Measurements from ENCODE around the gene FOLR2. TPM values are rescaled to one million over a fixed set of nuclear protein-coding genes. Genes with fewer than 3 reads are reported as not detected.

FOLR2 gene
- total and polyA plus RNA-seq, 2 donors, result 19.6 to 31.9 TPM

DNA sequence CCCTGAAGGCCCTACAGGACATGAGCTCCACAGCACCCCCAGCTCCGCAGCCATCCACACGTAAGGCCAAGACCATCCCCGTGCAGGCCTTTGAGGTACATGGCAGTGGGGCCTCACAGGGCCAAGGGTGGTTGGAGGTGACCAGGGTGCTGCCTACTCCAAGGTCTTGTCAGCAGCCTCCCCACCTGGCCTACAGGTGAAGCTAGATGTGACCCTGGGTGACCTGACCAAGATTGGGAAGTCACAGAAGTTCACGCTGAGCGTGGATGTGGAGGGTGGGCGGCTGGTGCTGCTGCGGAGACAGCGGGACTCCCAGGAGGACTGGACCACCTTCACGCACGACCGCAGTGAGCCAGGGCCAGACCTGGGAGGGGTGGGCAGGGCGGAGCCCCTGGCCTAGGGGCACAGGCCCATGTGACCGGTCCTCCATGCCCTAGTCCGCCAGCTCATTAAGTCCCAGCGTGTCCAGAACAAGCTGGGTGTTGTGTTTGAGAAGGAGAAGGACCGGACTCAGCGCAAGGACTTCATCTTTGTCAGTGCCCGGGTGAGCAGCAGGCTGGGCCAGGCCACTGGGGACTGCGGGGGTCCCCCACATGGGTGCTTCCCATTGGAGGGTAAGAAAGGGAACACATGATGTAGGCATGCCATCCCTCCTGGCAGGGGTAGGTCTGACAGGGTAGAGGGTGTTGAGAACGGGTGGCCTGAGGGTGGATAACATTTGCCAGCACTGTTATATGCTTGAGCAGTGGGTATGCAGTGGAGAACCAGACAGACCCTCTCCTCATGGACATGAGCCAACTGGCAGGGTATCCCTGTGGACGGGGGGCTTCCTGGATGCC is 13.6 kb downstream of the FOLR2 start:
- Histone ChIP-seq H3K4me3 (ENCODE audit: low read depth, low read length) (no peak overlapping the region), H3K36me3 (ENCODE audit: insufficient read depth) (peaks cover 5% of the 10 kb centered on the region), H3K27ac (ENCODE audit: low read depth) (no peak overlapping the region), H3K4me1 (ENCODE audit: insufficient read depth) (no peaks in the 10 kb centered on the region)
- DNase-seq (ENCODE audit: extremely low spot score), result no peak
- WGBS, result 89% methylated on average over 21 of the region's 21 CpGs

DNA sequence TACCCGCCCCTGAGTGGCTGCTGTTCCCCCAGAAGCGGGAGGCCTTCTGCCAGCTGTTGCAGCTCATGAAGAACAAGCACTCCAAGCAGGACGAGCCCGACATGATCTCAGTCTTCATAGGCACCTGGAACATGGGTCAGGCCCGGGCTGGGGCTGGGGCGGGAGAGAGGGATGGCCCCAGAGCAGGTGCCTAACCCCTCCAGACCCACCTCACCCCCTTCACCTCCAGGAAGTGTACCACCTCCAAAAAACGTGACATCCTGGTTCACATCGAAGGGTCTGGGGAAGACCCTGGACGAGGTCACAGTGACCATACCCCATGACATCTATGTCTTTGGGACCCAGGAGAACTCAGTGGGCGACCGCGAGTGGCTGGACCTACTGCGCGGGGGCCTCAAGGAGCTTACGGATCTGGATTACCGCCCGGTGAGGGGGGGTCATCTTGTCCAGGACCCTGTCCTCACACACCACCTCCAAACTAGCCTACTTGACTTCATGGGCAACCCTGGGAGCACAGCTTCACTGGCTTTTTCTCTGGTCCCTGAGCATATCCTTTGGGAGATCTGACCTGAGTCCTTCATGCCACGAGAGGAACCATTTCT is 14.3 kb downstream of the FOLR2 start:
- no peaks in the 10 kb centered on the region for H3K4me1 ChIP-seq (ENCODE audit: insufficient read depth)
- WGBS, result 87% methylated on average over 18 of the region's 18 CpGs
- no peak overlapping the region for H3K4me3 ChIP-seq (ENCODE audit: low read depth, low read length)
- H3K36me3 ChIP-seq (ENCODE audit: insufficient read depth), result peaks cover 5% of the 10 kb centered on the region
- no peak for DNase-seq (ENCODE audit: extremely low spot score)
- no peak overlapping the region for H3K27ac ChIP-seq (ENCODE audit: low read depth)

DNA sequence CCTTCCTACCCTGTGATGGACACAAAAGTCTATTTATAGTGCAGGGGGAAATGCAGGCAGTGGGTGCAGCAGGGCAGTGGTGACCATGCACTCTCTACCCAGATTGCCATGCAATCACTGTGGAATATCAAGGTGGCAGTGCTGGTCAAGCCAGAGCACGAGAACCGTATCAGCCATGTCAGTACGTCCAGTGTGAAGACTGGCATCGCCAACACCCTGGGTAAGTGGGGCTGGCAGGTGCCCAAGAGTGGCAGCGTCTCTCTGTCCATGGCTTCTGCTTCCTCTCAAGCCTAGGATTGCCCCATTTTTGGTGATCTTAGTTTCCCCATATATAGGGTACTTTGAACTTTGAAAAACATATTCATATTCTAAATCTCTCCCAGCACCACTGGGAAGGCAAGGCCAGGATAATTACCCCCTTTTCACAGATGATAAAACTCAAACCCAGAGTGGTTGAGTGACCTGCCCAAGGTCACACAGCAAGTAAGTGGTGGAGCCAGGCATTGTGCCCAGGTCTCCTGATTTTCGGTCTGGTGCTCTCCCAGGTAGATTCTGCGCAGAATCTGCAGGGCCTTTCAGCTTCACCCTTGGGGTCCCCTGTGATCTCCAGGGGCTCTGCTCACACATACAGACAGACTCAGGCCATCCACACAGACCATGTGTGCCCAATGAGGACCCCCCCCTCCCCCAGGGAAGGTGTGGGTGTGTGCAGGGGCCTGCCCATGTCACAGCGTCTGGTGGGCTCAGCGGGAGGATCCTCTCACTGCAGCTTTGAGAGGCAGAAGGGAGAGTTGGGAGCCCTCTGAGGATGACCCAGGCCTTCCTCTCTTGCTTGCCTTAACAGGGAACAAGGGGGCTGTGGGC is 15.0 kb downstream of the FOLR2 start:
- DNase-seq (ENCODE audit: extremely low spot score), result no peak
- no peaks in the 10 kb centered on the region for H3K4me1 ChIP-seq (ENCODE audit: insufficient read depth)
- no peak overlapping the region for H3K27ac ChIP-seq (ENCODE audit: low read depth)
- H3K36me3 ChIP-seq (ENCODE audit: insufficient read depth), result peaks cover 5% of the 10 kb centered on the region
- H3K4me3 ChIP-seq (ENCODE audit: low read depth, low read length), result no peak overlapping the region
- 87% methylated on average over 9 of the region's 9 CpGs for WGBS

DNA sequence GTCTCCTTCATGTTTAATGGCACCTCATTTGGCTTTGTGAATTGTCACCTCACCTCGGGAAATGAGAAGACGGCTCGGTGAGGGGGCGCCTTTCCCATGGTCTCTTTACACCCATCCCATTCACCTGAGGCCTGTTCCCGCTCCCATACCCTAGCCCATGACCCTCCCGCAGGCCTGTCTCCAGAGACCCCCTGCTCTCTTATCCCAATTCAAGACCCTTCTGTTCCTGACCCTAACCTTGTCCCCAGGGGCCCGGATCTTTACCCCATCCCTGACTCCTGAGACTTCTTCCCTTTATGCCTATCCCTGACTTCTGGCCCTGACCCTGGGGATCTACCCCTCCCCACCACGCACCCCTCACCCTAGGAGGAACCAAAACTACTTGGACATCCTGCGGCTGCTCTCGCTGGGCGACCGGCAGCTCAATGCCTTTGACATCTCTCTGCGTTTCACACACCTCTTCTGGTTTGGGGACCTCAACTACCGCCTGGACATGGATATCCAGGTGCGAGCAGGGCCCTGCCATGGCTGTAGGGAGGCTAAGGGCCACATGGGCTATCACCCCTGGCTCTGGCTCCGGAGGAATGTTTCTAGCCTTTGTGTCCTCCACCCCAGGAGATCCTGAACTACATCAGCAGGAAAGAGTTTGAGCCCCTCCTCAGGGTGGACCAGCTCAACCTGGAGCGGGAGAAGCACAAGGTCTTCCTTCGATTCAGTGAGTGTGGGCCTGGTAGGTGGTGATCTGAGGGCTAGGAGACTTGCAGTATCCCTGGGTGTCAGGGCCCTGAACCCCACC is 15.9 kb downstream of the FOLR2 start:
- 94% methylated on average over 18 of the region's 18 CpGs for WGBS
- H3K4me1 ChIP-seq (ENCODE audit: insufficient read depth), result no peaks in the 10 kb centered on the region
- peaks cover 7% of the 10 kb centered on the region for H3K36me3 ChIP-seq (ENCODE audit: insufficient read depth)
- no peak overlapping the region for H3K27ac ChIP-seq (ENCODE audit: low read depth)
- H3K4me3 ChIP-seq (ENCODE audit: low read depth, low read length), result no peak overlapping the region
- DNase-seq (ENCODE audit: extremely low spot score), result no peak

DNA sequence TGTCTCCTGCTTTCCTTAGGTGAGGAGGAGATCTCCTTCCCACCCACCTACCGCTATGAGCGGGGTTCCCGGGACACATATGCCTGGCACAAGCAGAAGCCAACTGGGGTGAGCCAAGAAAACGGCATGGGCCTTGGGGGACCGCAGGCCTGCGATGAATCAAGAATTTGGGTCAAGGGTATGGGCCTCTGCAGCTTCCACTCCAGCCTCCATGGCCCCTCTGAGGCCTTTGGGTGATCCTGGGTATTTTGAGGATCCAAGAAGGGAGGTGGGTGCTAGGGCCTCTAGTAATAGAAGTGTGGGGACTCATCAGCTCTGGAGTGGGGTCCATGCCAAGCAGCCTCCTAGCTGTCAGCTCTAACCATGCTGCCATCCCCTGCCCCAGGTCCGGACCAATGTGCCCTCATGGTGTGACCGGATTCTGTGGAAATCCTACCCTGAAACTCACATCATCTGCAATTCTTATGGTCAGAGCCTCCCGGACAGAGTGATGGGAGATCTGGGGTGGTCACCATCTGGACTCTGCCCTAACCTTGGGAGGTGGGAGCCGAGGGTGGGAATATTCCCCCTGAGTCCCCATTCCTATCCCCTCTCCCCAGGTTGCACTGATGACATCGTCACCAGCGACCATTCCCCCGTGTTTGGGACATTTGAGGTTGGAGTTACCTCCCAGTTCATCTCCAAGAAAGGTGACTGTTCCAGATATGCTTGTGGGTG is 16.6 kb downstream of the FOLR2 start:
- no peak for DNase-seq (ENCODE audit: extremely low spot score)
- H3K4me1 ChIP-seq (ENCODE audit: insufficient read depth), result no peaks in the 10 kb centered on the region
- no peak overlapping the region for H3K27ac ChIP-seq (ENCODE audit: low read depth)
- peaks cover 7% of the 10 kb centered on the region for H3K36me3 ChIP-seq (ENCODE audit: insufficient read depth)
- 90% methylated on average over 13 of the region's 13 CpGs for WGBS
- no peak overlapping the region for H3K4me3 ChIP-seq (ENCODE audit: low read depth, low read length)

DNA sequence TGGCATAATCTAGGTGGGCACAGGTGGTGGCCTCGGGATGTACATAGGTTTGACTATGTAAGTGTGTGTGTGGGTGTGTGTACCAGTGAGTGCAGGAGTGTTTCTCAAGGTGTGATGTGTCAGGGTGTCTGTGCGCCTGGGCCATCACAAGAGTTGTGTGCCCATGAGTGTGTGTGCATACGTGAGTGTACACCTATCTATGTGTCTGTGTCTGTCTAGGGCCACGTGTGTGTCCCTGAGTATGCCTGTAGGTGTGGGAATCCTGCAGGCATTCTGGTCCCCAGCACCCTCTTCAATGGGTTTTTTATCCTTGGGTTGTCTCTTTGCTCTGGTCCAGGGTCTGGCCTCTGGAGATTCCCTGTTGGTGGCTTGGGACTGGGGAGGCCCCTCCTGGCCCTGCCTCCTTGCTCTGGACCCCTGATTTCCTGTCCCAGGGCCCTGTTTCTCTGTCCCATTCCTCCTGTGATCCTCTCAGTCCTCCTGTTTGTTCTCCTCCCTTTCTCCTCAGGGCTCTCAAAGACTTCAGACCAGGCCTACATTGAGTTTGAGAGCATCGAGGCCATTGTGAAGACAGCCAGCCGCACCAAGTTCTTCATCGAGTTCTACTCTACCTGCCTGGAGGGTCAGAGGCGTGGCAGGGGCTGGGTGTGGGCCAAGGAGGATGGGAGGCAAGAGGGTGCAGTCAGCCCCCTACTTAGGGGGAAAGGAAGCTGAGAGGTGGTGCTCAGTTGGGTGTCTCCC is 17.3 kb downstream of the FOLR2 start:
- no peak overlapping the region for H3K27ac ChIP-seq (ENCODE audit: low read depth)
- H3K36me3 ChIP-seq (ENCODE audit: insufficient read depth), result peaks cover 7% of the 10 kb centered on the region
- no peak overlapping the region for H3K4me3 ChIP-seq (ENCODE audit: low read depth, low read length)
- DNase-seq (ENCODE audit: extremely low spot score), result no peak
- H3K4me1 ChIP-seq (ENCODE audit: insufficient read depth), result no peaks in the 10 kb centered on the region
- WGBS, result 90% methylated on average over 8 of the region's 8 CpGs

DNA sequence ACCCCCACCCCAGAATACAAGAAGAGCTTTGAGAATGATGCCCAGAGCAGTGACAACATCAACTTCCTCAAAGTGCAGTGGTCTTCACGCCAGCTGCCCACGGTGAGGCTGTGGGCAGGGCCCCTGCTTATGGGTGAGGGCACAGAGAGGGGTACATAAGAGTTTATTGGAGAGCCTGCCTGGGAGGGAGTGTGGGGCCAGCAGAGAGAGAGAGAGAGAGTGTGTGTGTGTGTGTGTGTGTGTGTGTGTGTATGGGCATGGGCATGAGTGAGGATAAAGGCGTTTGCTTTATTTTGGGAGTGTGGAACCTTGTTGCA is 17.9 kb downstream of the FOLR2 start:
- DNase-seq (ENCODE audit: extremely low spot score), result no peak
- peaks cover 7% of the 10 kb centered on the region for H3K36me3 ChIP-seq (ENCODE audit: insufficient read depth)
- H3K27ac ChIP-seq (ENCODE audit: low read depth), result no peak overlapping the region
- WGBS, result 72% methylated on average over 3 of the region's 3 CpGs
- H3K4me3 ChIP-seq (ENCODE audit: low read depth, low read length), result no peak overlapping the region
- H3K4me1 ChIP-seq (ENCODE audit: insufficient read depth), result no peaks in the 10 kb centered on the region

DNA sequence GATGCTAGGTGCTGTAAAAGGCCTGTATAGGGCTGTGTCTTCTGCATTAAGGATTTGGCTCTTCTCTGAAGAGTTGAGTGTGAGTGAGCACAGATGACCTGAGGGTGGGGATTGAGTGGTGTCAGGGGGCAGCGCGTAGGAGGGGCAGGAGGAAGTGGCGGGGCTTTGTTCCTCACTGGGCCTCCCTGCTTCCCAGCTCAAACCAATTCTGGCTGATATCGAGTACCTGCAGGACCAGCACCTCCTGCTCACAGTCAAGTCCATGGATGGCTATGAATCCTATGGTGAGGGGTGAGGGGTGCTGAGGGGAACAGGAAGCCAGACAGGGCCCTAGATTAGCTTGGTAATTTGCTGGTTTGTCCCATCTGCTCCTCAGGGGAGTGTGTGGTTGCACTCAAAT is 18.3 kb downstream of the FOLR2 start:
- H3K4me1 ChIP-seq (ENCODE audit: insufficient read depth), result no peaks in the 10 kb centered on the region
- DNase-seq (ENCODE audit: extremely low spot score), result no peak
- H3K27ac ChIP-seq (ENCODE audit: low read depth), result no peak overlapping the region
- H3K36me3 ChIP-seq (ENCODE audit: insufficient read depth), result peaks cover 7% of the 10 kb centered on the region
- WGBS, result 92% methylated on average over 4 of the region's 4 CpGs
- no peak overlapping the region for H3K4me3 ChIP-seq (ENCODE audit: low read depth, low read length)

DNA sequence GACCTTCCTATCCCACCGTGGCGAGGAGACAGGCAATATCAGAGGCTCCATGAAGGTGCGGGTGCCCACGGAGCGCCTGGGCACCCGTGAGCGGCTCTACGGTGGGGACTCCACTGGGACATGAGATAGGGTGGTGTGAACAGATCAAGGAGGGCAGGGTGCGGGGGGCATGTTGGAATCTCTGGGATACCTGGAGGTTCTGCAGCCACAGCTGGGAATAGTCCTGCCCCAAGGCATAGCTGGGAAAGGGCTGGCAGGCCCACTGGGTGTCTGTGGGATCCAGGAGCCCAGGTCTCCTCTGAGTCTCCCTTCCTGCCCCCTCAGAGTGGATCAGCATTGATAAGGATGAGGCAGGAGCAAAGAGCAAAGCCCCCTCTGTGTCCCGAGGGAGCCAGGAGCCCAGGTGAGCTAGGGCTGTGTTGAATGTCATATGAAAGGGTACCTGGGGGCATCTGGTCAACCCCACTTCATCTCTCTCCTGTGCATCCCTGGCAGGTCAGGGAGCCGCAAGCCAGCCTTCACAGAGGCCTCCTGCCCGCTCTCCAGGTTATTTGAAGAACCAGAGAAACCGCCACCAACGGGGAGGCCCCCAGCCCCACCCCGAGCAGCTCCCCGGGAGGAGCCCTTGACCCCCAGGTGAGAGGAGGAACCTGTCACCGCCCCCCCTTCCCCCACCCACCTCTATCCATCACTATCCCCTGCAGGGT is 18.9 kb downstream of the FOLR2 start:
- no peak overlapping the region for H3K4me3 ChIP-seq (ENCODE audit: low read depth, low read length)
- no peak overlapping the region for H3K27ac ChIP-seq (ENCODE audit: low read depth)
- DNase-seq (ENCODE audit: extremely low spot score), result no peak
- H3K36me3 ChIP-seq (ENCODE audit: insufficient read depth), result peaks cover 7% of the 10 kb centered on the region
- WGBS, result 89% methylated on average over 17 of the region's 17 CpGs
- no peaks in the 10 kb centered on the region for H3K4me1 ChIP-seq (ENCODE audit: insufficient read depth)

DNA sequence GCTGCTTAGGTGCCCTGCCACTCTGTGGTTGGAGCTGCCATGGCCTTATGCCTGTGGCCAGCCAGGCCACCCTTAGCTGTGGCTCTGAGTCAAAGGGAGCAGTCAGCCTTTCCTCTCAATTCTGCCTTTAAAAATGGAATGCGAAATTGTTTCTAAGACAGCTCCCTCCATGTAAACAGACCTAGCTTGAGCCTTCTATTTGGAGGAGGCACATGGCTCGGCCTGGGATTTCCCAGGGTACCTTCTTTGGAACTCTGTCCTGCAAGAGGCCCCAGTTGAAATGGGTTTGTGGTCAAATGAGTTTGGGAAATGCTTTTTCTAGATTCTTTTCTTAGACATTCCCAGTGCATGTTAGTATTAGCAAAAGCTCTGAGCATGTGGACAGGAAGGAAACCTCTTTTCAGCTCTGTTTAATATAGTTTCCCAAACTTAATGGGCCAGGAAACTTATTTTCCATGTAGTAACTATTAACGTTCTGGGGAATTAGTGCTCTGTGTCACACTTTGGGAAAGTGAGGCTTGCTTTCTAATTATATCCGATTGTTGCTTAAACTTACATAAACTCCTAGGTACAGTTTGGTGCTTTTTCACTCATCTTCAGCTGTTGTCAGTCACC is 19.6 kb downstream of the FOLR2 start:
- Histone ChIP-seq H3K27ac (ENCODE audit: low read depth) (no peak overlapping the region), H3K36me3 (ENCODE audit: insufficient read depth) (peaks cover 7% of the 10 kb centered on the region), H3K4me3 (ENCODE audit: low read depth, low read length) (no peak overlapping the region), H3K4me1 (ENCODE audit: insufficient read depth) (peaks cover 2% of the 10 kb centered on the region)
- DNase-seq (ENCODE audit: extremely low spot score), result no peak
- 52% methylated on average over 4 of the region's 4 CpGs for WGBS

DNA sequence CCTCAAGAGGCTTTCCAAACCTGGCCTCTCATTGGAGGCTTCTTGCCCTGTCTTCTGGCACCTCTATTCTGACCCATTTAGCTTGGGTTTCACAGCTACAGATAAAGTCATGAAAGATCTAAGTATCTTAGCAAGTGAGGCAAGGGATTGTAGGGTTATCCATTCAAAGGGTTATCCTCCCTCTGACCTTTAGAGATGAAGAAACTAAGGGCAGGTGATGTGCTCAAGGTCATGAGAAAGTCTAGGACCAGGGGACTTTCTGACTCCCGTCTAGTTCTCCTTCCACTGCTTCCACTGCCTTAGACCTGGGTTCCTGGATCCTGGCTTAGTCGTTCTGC is 20.1 kb downstream of the FOLR2 start:
- Histone ChIP-seq H3K27ac (ENCODE audit: low read depth) (no peak overlapping the region), H3K4me3 (ENCODE audit: low read depth, low read length) (no peak overlapping the region), H3K36me3 (ENCODE audit: insufficient read depth) (peaks cover 6% of the 10 kb centered on the region), H3K4me1 (ENCODE audit: insufficient read depth) (peaks cover 2% of the 10 kb centered on the region)
- DNase-seq (ENCODE audit: extremely low spot score), result no peak
- 79% methylated on average over 2 of the region's 2 CpGs for WGBS
